WERI-Rb-1 (cell line): Measurements from ENCODE around the gene ZNF266.
A peak's percentile ranks its signal among the peaks of the same experiment; 100 is the strongest.

Experiments used
- DNase-seq: peaks from one replicate; pipeline ENCODE4 v3.0.0-alpha.2; 2020
- H3K27ac ChIP-seq: fragments of 250-450 bp; sonication (Bioruptor Pico); 2 replicates; pipeline ENCODE4 v1.5.1; 2020; ENCODE audit warnings: mild to moderate bottlenecking, moderate library complexity
- H3K27me3 ChIP-seq: fragments of 250-450 bp; sonication (Bioruptor Pico); 2 replicates; pipeline ENCODE4 v1.5.1; 2021; ENCODE audit warnings: mild to moderate bottlenecking, low read depth, moderate library complexity; ENCODE audit not compliant: insufficient read depth, severe bottlenecking
- H3K36me3 ChIP-seq: fragments of 250-450 bp; sonication (Bioruptor Pico); 2 replicates; pipeline ENCODE4 v1.5.1; 2020; ENCODE audit warnings: mild to moderate bottlenecking, moderate library complexity
- H3K4me3 ChIP-seq: 2 replicates; pipeline ENCODE4 v1.5.1; 2011; ENCODE audit warnings: low read depth, mild to moderate bottlenecking, control low read depth, low read length
- H3K9me3 ChIP-seq: fragments of 250-450 bp; sonication (Bioruptor Pico); 2 replicates; pipeline ENCODE4 v1.5.1; 2021; ENCODE audit warnings: mild to moderate bottlenecking, moderate library complexity; ENCODE audit not compliant: severe bottlenecking
- CTCF ChIP-seq: IDR thresholded peaks from 2 replicates; pipeline ENCODE4 v1.5.1; 2011; ENCODE audit warnings: low read depth, mild to moderate bottlenecking, control low read depth, inconsistent platforms, low read length

Gene ZNF266

DNA sequence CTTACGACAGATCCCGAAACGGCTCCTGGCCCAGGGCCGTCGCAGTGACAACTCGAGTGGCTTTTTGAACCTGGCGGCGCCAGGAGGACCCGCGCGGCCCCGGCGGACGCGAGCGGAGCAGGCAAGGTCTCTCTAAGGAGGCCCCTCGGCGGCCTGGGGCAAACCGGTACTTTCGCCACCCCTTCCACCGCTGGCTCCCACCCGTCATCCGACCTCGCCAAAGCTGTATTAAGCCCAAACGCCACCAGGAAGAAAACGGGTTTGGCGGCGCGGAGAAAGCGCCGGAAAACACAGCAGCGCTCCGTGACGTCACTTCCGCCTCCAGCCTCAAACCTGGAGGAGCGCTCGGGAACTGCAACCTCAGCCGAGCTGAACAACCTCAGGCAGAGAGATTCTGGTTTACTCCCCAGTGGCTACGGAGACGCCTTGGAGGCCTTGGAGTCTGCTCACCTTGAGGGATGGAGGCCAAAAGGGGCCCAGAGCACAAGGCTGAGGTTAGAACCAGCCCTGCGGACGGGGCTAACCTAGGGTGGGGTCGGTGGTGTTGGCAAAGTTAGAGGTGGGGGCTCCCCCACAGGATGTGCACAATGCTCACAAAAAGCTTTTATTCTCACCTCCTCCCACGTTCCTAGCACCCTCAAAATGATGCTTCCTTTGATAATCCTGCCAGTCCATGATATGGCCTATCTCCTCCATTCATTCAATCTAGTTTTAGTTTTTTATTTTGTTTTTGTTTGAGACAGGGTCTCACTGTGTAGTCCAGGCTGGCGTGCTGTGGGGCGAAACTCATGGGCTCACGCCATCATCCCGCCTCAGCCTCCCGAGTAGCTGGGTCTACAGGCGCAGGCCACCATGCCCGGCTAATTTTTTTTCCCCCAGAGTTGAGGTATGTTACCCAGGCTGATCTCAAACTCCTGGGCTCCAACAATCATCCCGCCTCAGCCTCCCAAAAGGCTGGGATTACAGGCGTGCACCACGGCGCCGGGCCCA lies at the start of gene ZNF266:
Gene ZNF266, minus strand, starts transcription at position 295 of the 990 bp plus-strand sequence. CDS start 15,484 bp downstream, outside the sequence.
- peak within 1 kb of the TSS; percentile 61 for H3K4me3 ChIP-seq
- H3K27ac ChIP-seq = peak within 1 kb of the TSS; percentile 85
- H3K9me3 ChIP-seq = no peaks in the 10 kb centered on the region
- H3K36me3 ChIP-seq = peaks cover 27% of the 10 kb centered on the region
- no peaks in the 10 kb centered on the region for H3K27me3 ChIP-seq
- DNase-seq = peak; percentile 92
- peak; percentile 70 for TF ChIP-seq CTCF

- Histone ChIP-seq H3K27ac (no peak overlapping the region), H3K36me3 (peaks cover 29% of the 10 kb centered on the region), H3K9me3 (peaks cover 27% of the 10 kb centered on the region), H3K27me3 (no peaks in the 10 kb centered on the region), H3K4me3 (no peak overlapping the region)
- no peak for DNase-seq
- no peak for TF ChIP-seq CTCF
These were observed 49.8 kb upstream of the ZNF266 start for GRCh38 chr19:9485140-9485539.

- peaks cover 49% of the 10 kb centered on the region for H3K36me3 ChIP-seq
- no peak overlapping the region for H3K4me3 ChIP-seq
- no peak for TF ChIP-seq CTCF
- H3K27ac ChIP-seq = no peak overlapping the region
- no peaks in the 10 kb centered on the region for H3K27me3 ChIP-seq
- peaks cover 4% of the 10 kb centered on the region for H3K9me3 ChIP-seq
- no peak for DNase-seq
These were observed 39.6 kb upstream of the ZNF266 start for GRCh38 chr19:9474975-9475374.

DNA sequence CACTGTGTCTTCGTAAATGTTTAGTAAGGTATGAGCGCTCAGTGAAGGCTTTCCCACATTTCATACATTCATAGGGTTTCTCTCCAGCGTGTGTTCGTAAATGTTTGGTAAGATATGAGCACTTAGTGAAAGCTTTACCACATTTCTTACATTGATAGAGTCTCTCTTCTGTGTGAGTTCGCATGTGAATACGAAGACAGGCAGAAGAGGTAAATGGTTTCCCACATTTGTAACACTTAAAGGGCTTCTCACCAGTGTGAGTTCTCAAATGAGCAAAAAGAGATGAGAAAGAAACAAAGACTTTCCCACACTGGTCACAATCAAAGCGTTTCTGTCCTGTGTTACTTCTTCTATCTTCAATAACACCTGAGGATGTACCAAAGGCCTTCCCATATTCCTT lies 31.8 kb upstream of the ZNF266 start:
- H3K27me3 ChIP-seq = no peaks in the 10 kb centered on the region
- peaks cover 63% of the 10 kb centered on the region for H3K36me3 ChIP-seq
- peaks cover 13% of the 10 kb centered on the region for H3K9me3 ChIP-seq
- H3K4me3 ChIP-seq = no peak overlapping the region
- no peak for TF ChIP-seq CTCF
- H3K27ac ChIP-seq = no peak overlapping the region
- no peak for DNase-seq

DNA sequence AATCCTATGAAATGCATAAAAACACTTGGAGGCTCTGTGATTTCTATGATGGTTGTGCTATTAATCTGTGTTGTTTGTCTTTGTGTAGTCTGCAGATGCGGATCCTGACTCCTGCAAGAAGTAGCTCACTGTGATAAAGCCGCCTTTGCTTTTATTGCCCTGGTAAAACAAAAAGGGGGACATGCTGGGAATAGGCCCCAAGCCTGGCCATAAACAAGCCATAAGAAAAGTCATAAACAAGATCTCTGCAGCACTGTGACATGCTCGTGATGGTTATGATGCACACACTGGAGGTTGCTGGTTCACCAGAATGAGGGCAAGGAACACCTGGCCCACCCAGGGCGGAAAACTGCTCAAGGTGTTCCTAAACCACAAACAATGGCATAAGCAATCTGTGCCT lies 26.6 kb upstream of the ZNF266 start:
- no peak for TF ChIP-seq CTCF
- no peaks in the 10 kb centered on the region for H3K27me3 ChIP-seq
- no peak for DNase-seq
- H3K9me3 ChIP-seq = peaks cover 11% of the 10 kb centered on the region
- H3K36me3 ChIP-seq = peaks cover 20% of the 10 kb centered on the region
- no peak overlapping the region for H3K27ac ChIP-seq
- no peak overlapping the region for H3K4me3 ChIP-seq
